Activated CD4-positive, alpha-beta T cell treated with anti-CD3 and anti-CD28 coated beads, Interleukin-2, amount 10 ng/mL, durations not matched to agents 24 days and 14 days (primary cell): ENCODE results near the gene WTAP. TPM values are rescaled to one million over a fixed set of nuclear protein-coding genes. Genes with fewer than 3 reads are reported as not detected.

Experiments used
- DNase-seq: peaks from one replicate; pipeline ENCODE4 v3.0.0; 2022
- H3K27ac Mint-ChIP-seq: one replicate; pipeline ENCODE4 v1.8.0; 2022; ENCODE audit warnings: mild to moderate bottlenecking, mixed read lengths
- H3K27me3 Mint-ChIP-seq: one replicate; pipeline ENCODE4 v1.8.0; 2022; ENCODE audit warnings: mixed read lengths
- H3K36me3 Mint-ChIP-seq: one replicate; pipeline ENCODE4 v1.8.0; 2022; ENCODE audit warnings: low read depth, mild to moderate bottlenecking, mixed read lengths
- H3K4me1 Mint-ChIP-seq: one replicate; pipeline ENCODE4 v1.8.0; 2021; ENCODE audit warnings: mixed read lengths
- H3K4me3 Mint-ChIP-seq: one replicate; pipeline ENCODE4 v1.8.0; 2022; ENCODE audit warnings: mild to moderate bottlenecking, moderate library complexity, mixed read lengths
- H3K9me3 Mint-ChIP-seq: one replicate; pipeline ENCODE4 v1.8.0; 2021; ENCODE audit warnings: mixed read lengths
- intact Hi-C: fragments of 100-400 bp; cut with micrococcal nuclease; formaldehyde crosslinking; loops from one replicate; pipeline ENCODE4 v1.15.1; 2023
- total RNA-seq: library from RNA; stranded (reverse); gene quantifications from 2 replicates; pipeline ENCODE4 v1.2.3, GENCODE V29; 2022

WTAP gene
- 107 and 109 TPM in 2 replicates for total RNA-seq

GRCh38 chr6:159726918-159727716 is at the start of gene WTAP:
TSS of gene WTAP (plus strand) at chr6:159727506. CDS start at chr6:159736266, 8,760 bp downstream.
- Mint-ChIP-seq H3K27ac (peak within 1 kb of the TSS; percentile 98), H3K4me1 (peaks cover 34% of the 10 kb centered on the region), H3K4me3 (peak within 1 kb of the TSS; percentile 96), H3K36me3 (peaks cover 55% of the 10 kb centered on the region), H3K9me3 (peaks cover 5% of the 10 kb centered on the region), H3K27me3 (no peaks in the 10 kb centered on the region)
- DNase-seq, result peak; percentile 98
- intact Hi-C loops, result loop anchor here (1.0 to 5.0 kb wide), 6 partner anchors 34 to 685 kb away; partner anchors contain the start of genes ACAT2, SOD2, TAGAP and TCP1

- H3K36me3 Mint-ChIP-seq, result peaks cover 37% of the 10 kb centered on the region
- H3K27ac Mint-ChIP-seq, result no peak overlapping the region
These were observed 49.7 kb upstream of the WTAP start for GRCh38 chr6:159677506-159678165.

GRCh38 chr6:159678574-159678973 is 48.7 kb upstream of the WTAP start:
- Mint-ChIP-seq H3K9me3 (no peaks in the 10 kb centered on the region), H3K36me3 (peaks cover 37% of the 10 kb centered on the region), H3K27ac (no peak overlapping the region), H3K27me3 (peaks cover 1% of the 10 kb centered on the region), H3K4me3 (no peak overlapping the region), H3K4me1 (peaks cover 18% of the 10 kb centered on the region)
- intact Hi-C loops, result no loop called here
- no peak for DNase-seq

More at GRCh38 chr6:159677506-159678165, 49.7 kb upstream of the WTAP start:
- H3K9me3 Mint-ChIP-seq, result no peaks in the 10 kb centered on the region
- peaks cover 18% of the 10 kb centered on the region for H3K4me1 Mint-ChIP-seq
- no peak for DNase-seq
- peaks cover 1% of the 10 kb centered on the region for H3K27me3 Mint-ChIP-seq
- intact Hi-C loops, result no loop called here
- H3K4me3 Mint-ChIP-seq, result no peak overlapping the region

GRCh38 chr6:159679091-159680077 is 47.9 kb upstream of the WTAP start:
- H3K4me1 Mint-ChIP-seq, result peaks cover 18% of the 10 kb centered on the region
- H3K9me3 Mint-ChIP-seq, result no peaks in the 10 kb centered on the region
- intact Hi-C loops, result loop anchor here (1.0 kb wide), 1 partner anchor 252 kb away; no protein-coding TSS in a partner anchor
- peaks cover 40% of the 10 kb centered on the region for H3K36me3 Mint-ChIP-seq
- no peak for DNase-seq
- H3K27me3 Mint-ChIP-seq, result peaks cover 1% of the 10 kb centered on the region
- H3K4me3 Mint-ChIP-seq, result peak overlapping the region; percentile 5
- H3K27ac Mint-ChIP-seq, result peak overlapping the region; percentile 84

GRCh38 chr6:159680104-159680503 is 47.2 kb upstream of the WTAP start:
- Mint-ChIP-seq H3K4me3 (peak overlapping the region; percentile 5), H3K4me1 (peaks cover 20% of the 10 kb centered on the region), H3K9me3 (no peaks in the 10 kb centered on the region), H3K27me3 (no peaks in the 10 kb centered on the region), H3K36me3 (peaks cover 44% of the 10 kb centered on the region), H3K27ac (peak overlapping the region; percentile 84)
- intact Hi-C loops, result no loop called here
- no peak for DNase-seq

GRCh38 chr6:159681191-159681880 is 46.0 kb upstream of the WTAP start:
- no peaks in the 10 kb centered on the region for H3K27me3 Mint-ChIP-seq
- intact Hi-C loops, result no loop called here

GRCh38 chr6:159682295-159682694 is 45.0 kb upstream of the WTAP start:
- Mint-ChIP-seq H3K4me1 (peaks cover 31% of the 10 kb centered on the region), H3K9me3 (no peaks in the 10 kb centered on the region), H3K4me3 (no peak overlapping the region), H3K36me3 (peaks cover 52% of the 10 kb centered on the region), H3K27me3 (no peaks in the 10 kb centered on the region), H3K27ac (peak overlapping the region; percentile 66)
- intact Hi-C loops, result no loop called here
- DNase-seq, result no peak

More at GRCh38 chr6:159681191-159681880, 46.0 kb upstream of the WTAP start:
- Mint-ChIP-seq H3K9me3 (no peaks in the 10 kb centered on the region), H3K4me1 (peaks cover 25% of the 10 kb centered on the region), H3K27ac (peak overlapping the region; percentile 27), H3K36me3 (peaks cover 48% of the 10 kb centered on the region), H3K4me3 (no peak overlapping the region)
- DNase-seq, result no peak

GRCh38 chr6:159682810-159683209 is 44.5 kb upstream of the WTAP start:
- no peak overlapping the region for H3K27ac Mint-ChIP-seq
- H3K36me3 Mint-ChIP-seq, result peaks cover 55% of the 10 kb centered on the region
- intact Hi-C loops, result no loop called here

GRCh38 chr6:159684013-159684304 is 43.3 kb upstream of the WTAP start:
- intact Hi-C loops, result no loop called here
- no peak overlapping the region for H3K4me3 Mint-ChIP-seq
- no peak overlapping the region for H3K27ac Mint-ChIP-seq
- peaks cover 56% of the 10 kb centered on the region for H3K36me3 Mint-ChIP-seq
- no peaks in the 10 kb centered on the region for H3K27me3 Mint-ChIP-seq
- no peaks in the 10 kb centered on the region for H3K9me3 Mint-ChIP-seq
- no peak for DNase-seq
- H3K4me1 Mint-ChIP-seq, result peaks cover 42% of the 10 kb centered on the region

More at GRCh38 chr6:159682810-159683209, 44.5 kb upstream of the WTAP start:
- DNase-seq, result no peak
- Mint-ChIP-seq H3K4me3 (no peak overlapping the region), H3K9me3 (no peaks in the 10 kb centered on the region), H3K4me1 (peaks cover 34% of the 10 kb centered on the region), H3K27me3 (no peaks in the 10 kb centered on the region)

- no peak overlapping the region for H3K4me3 Mint-ChIP-seq
- H3K4me1 Mint-ChIP-seq, result peaks cover 40% of the 10 kb centered on the region
- no peaks in the 10 kb centered on the region for H3K27me3 Mint-ChIP-seq
- H3K27ac Mint-ChIP-seq, result no peak overlapping the region
- DNase-seq, result no peak
- intact Hi-C loops, result no loop called here
- H3K36me3 Mint-ChIP-seq, result peaks cover 51% of the 10 kb centered on the region
- H3K9me3 Mint-ChIP-seq, result no peaks in the 10 kb centered on the region
These were observed 41.3 kb upstream of the WTAP start for GRCh38 chr6:159686040-159686439.

- no peaks in the 10 kb centered on the region for H3K27me3 Mint-ChIP-seq
- intact Hi-C loops, result no loop called here
- peaks cover 50% of the 10 kb centered on the region for H3K36me3 Mint-ChIP-seq
- peak overlapping the region; percentile 48 for H3K4me3 Mint-ChIP-seq
- H3K27ac Mint-ChIP-seq, result peak overlapping the region; percentile 55
- peaks cover 40% of the 10 kb centered on the region for H3K4me1 Mint-ChIP-seq
- H3K9me3 Mint-ChIP-seq, result no peaks in the 10 kb centered on the region
- DNase-seq, result no peak
These were observed 40.6 kb upstream of the WTAP start for GRCh38 chr6:159686703-159687102.

GRCh38 chr6:159687341-159687740 is 40.0 kb upstream of the WTAP start:
- no peaks in the 10 kb centered on the region for H3K27me3 Mint-ChIP-seq
- no peak for DNase-seq
- H3K36me3 Mint-ChIP-seq, result peaks cover 50% of the 10 kb centered on the region
- no peak overlapping the region for H3K4me3 Mint-ChIP-seq
- H3K9me3 Mint-ChIP-seq, result no peaks in the 10 kb centered on the region
- peaks cover 44% of the 10 kb centered on the region for H3K4me1 Mint-ChIP-seq
- intact Hi-C loops, result no loop called here
- H3K27ac Mint-ChIP-seq, result no peak overlapping the region
